ENCODE data around the gene PWWP2A.

PWWP2A gene

DNA sequence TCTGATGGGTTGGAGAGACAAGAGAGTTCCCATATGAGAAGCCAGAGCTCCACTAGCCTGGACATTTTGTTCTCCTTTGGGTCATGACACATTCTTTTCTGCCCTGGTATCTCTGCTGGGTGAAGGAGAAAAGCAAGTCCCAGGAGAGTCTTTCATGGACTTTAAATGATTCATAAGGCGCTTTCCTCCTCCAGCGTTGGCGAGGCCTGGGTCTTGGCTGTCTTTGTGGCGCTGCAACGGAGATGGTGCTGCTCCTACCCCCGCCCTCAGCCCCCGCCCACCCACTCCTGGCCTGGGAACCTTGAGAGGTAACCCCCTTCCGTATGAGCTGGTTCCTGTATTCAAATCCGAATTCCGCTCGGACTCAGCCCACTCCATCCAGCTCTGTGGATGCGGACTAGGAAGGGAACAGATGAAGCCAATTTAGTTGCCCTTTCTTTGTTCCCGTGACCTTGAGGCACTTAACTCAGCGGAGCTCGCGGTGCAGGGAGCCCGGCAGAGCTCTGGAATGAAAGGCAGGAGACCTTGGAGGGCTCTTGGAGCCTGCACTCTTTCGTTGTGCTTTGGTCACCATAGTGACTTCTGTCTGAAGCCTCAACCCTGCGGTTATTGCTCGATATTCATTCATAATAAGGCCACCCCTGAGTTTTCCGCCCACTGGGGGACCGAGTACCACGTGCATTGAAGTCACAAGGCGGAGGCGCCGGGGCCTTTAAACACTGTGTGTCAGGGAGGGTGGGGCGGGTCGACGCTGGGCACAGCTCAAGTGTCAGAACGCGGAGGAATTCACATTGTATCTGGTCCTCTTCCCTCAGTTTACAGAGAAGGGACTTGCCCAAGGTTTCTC is 14.0 kb upstream of the PWWP2A start:
- DNase-seq (ENCODE audit: low spot score), result peak; percentile 50

DNA sequence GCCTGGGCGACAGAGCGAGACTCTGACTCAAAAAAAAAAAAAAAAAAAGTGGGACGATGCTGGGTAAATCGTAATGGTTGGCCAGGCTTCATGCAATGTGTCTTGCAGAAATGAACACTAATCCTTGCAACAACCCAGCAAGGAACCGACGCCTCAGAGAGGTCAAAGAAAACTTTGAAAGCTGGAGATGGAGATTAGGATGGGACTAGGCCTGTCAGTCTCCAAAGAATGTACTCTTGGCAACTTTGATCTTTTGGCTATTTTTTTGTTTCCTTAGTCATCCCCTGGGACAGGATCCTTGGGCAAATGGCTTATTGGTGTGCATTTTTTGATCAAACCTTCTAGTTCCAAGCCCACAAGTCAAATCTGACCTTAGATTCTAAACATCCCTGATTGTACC is 10.6 kb upstream of the PWWP2A start:
- DNase-seq (ENCODE audit: low spot score), result no peak

GRCh38 chr5:160128632-160129031 is 9.4 kb upstream of the PWWP2A start:
- no peak for DNase-seq (ENCODE audit: low spot score)

DNA sequence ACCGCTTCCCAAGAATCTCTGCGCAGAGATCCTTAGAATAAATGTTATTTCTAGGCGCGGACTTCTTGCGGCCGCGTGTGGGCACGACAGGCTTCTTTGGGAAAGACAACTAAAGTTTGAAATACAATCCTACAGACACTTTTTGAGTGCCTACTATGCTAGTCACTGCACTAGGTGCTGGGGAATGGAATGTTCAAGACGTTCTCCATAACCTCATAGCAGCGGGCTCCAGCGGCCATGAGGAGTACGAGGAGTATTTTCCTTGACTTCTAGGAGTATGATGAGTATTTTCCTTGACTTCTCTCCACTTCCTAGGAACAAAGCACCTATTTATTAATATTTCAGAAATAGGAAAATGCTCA is 636 bp upstream of the PWWP2A start:
- DNase-seq (ENCODE audit: low spot score), result no peak

DNA sequence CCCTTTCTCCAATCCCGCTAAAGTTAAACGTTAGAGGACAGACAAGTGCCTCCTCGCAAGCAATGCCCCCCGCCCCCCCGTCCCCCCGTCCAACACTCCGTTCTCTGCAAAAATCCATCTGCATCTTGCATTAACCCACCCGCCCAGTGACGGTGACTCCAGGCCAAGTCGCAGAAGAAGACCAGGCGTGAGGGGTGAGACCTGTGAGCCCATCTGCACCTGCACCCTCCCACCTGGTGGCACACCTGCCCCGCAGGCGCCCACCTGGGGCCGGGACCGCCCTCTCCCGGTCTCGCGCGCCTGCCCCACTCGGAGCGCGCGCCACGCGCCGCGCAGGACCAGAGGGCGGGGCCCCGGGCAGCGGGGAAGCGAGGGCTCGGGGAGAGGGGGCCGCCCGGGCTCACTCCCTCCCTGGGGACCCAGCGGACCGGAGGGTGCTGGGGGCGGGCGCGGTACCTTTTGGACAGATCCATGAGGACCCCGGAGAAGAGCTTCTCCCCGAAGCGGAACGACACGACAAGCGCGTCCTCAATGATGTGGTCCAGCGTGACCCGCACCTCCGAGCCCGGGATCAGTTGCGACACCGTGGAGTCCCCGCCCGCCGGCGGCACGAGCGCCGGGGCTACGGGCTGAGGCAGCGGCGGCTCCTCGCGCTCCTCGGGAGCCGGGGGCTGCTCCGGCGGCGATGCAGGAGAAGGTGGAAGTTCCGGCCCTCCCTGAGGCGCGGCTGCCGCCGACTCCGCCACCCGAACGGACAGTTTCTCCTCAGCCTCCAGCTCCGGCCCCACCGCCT is 705 bp downstream of the PWWP2A start:
- DNase-seq (ENCODE audit: low spot score), result peak; percentile 12

GRCh38 chr5:160116991-160117390 is 2.3 kb downstream of the PWWP2A start:
- no peak for DNase-seq (ENCODE audit: low spot score)

- DNase-seq (ENCODE audit: low spot score), result no peak
Measured at GRCh38 chr5:160108124-160108523, 11.1 kb downstream of the PWWP2A start.

DNA sequence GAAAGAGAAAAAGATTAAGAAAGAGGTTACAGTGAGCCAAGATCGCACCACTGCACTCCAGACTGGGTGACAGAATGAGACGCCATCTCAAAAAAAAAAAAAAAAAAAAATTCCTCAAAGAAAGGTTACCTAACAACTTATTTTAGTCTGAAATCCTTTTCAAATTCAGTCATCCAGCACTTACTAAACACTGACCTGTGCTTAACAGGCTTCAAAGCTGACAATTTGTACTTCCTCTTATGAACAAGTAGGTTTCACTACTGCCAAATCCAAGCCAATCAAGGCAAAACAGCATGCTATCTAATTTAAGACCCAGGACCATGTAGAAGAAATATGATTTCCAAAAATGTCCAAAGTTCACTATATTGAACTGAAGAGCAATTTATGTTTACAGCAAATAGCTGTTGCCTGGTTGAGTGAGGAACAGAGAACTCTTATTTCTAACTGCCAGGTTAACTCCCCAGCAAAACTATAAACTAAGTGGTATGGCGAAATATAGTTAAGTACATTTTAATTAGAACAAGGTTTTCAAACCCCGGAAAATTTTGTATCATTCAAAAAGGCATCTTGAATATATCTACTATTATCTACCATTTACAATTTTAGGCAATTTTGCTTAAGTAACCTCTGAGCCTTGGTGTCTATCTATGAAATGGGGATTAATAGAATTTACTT is 13.4 kb downstream of the PWWP2A start:
- DNase-seq (ENCODE audit: low spot score), result no peak

DNA sequence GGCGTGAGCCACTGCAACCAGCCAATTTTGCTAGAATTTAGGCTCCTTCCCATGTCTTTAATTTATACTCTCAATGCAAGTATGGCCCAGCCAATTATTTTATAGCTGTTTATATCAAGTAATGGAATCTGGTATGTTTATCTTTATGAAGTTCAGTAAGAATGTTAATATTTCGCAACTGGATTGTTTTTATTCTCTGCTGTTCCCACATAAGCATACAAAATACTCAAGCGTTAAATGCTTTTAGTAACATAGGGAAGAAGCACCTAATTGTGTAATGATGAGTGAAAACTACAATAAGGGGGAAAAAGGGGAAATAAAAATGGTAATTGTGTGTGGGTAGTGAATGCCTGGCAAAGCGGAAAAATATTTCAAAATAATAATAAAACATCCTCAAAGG is 21.3 kb downstream of the PWWP2A start:
- no peak for DNase-seq (ENCODE audit: low spot score)

GRCh38 chr5:160096178-160096577 is 23.1 kb downstream of the PWWP2A start:
- DNase-seq (ENCODE audit: low spot score), result no peak

- DNase-seq (ENCODE audit: low spot score), result no peak
Measured at GRCh38 chr5:160092960-160093707, 26.1 kb downstream of the PWWP2A start.

GRCh38 chr5:160092514-160092913 is 26.7 kb downstream of the PWWP2A start:
- DNase-seq (ENCODE audit: low spot score), result no peak

DNA sequence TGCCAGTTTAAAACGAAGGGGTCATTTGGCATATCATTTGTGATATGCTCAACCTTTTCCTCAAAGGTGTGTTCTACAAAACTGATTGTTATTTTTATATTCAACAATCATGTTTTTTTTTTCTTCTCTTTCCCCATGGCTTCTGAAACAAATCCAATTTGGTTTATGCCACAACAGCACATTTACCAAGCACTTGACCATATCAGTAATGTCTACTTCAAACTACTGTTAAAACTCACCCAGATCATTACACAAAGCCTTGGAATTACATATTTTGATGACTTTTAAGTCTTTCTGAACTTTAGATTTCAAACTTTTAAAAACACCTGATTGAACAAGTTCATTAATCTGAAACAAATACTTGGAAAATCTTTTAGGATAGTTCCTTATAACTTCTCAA is 29.2 kb downstream of the PWWP2A start:
- DNase-seq (ENCODE audit: low spot score), result no peak

DNA sequence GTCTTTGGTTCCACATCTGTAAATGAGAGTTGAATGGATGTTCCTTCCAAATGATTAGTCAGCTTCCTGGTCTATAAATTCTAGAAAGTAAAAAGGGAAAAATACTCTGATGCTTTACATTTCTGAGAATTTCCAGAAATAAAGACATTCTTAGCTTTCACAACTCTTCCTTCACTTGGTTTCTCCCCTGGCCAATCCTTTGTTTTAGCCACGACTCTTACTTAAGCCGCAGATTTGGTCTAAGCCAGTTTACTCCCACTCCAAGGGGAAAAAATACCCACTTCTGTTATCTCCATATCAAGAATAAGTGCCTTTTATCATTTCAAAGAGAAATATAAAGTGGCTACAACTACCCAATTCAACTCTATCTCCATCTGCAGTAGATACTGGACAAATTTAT is 29.7 kb downstream of the PWWP2A start:
- DNase-seq (ENCODE audit: low spot score), result no peak

GRCh38 chr5:160088805-160089204 is 30.4 kb downstream of the PWWP2A start:
- DNase-seq (ENCODE audit: low spot score), result no peak

DNA sequence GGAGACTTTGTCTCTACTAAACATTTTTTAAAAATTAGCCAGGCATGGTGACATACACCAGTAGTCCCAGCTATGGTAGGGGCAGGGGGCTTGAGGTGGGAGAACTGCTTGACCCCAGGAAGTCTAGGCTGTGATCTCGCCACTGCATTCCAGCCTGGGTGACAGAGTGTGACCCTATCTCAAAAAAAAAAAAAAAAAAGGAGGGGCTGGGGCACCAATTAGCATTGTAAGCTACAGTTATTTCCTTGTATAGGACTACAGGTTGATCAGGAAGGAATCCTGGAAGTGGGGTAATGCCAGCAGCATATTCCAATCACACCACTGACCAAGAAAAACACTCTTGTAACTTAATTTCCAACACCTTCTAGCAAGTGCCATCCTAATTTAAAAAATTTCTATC is 32.1 kb downstream of the PWWP2A start:
- DNase-seq (ENCODE audit: low spot score), result no peak

- no peak for DNase-seq (ENCODE audit: low spot score)
Measured at GRCh38 chr5:160084144-160084543, 35.1 kb downstream of the PWWP2A start.

DNA sequence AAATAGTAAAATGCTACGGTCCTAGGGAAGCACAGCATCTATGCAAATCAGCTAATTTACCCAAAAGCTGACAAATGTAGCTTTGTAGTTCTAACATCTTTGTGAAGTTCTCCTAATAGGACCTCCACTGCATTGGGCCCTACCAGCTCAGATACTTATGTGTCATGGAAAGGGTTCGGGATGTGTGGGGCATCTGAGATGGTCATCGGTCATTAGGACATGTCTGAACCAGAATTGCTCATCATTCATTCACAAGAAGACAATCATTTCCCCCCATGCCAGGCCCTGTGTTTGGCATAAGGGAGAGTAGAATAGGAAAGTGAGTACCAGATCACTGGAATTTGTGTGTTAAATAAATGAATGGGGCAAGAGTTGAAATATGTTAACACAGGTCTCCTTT is 35.7 kb downstream of the PWWP2A start:
- no peak for DNase-seq (ENCODE audit: low spot score)

DNA sequence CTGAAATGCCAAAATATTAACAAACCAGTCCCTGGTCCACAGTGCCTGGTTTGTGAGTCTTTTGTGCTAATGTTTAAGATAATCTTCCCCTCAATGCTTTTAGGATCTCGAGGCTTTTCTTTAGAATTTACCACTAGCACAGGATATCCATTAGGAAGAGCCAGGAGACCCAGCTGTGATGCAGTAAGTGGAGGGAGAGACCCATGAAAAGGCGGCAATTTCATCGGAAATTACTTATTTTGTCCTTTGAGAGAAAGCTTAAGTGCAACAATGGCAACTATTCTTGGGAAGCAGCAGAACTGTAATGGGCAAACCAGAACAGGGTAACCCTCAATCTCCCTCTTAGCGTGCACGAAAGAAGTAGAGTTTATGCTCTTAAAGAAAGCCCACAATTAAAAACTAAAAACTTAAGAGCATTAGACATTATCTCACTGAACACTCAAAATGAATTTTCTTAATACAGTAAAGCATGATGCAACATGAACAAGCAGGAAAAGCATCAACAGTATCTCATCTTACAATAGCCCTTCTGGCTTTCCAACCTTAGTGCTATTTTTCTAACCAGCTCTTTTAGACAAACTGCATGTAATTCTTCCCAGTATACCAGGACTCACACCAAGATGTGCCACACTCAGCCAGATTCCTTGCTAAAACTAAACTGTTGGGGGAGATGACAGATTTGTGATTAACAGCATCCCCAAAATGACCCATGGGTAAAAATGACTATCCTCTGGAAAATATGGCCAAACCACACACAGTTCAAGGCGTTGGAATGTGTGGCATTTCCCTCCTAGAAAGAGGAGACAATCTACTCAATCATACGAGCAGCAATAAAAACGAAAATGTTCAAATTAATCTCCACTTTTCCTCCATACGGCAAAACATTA is 36.4 kb downstream of the PWWP2A start:
- no peak for DNase-seq (ENCODE audit: low spot score)

DNA sequence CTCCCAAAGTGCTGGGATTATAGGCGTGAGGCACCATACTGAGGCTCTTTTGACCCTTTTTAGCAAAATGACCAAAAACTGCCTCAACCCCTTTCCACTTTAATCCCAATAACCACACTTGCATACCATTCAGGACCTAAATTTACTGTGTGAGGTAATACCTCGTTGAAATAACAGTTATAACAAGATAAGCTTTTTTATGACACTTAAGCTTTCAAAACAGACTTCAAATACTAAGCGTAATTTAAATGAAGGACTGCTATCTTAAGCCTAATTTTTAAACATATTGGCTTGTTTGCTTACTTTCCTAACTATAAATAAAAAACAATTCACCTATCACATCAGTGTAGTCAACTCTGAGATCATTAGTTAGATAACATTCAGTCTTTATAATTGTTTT is 37.8 kb downstream of the PWWP2A start:
- no peak for DNase-seq (ENCODE audit: low spot score)

GRCh38 chr5:160079753-160080152 is 39.5 kb downstream of the PWWP2A start:
- no peak for DNase-seq (ENCODE audit: low spot score)

Measured in SK-N-DZ (cell line).